Small intestine (tissue), 7 donors: ENCODE measurements around the gene PTBP2. TPM values are rescaled to one million over a fixed set of nuclear protein-coding genes. Genes with fewer than 3 reads are reported as not detected.

Experiments
- DNase-seq, 2 donors: peaks; one replicate each; pipeline versions ENCODE4 v3.0.0 to v3.0.0-alpha.2; 2013
- FAIRE-seq: peaks from 2 replicates; lab custom pipeline; 2012; peaks lifted over from hg19 to GRCh38; lab: Jason Lieb, UNC
- H3K27ac ChIP-seq, 3 donors: one replicate each; pipeline ENCODE4 v1.5.1; 2013; ENCODE audit warnings: low read length in 2 of 3, mild to moderate bottlenecking in 2 of 3, control low read depth in 1 of 3, inconsistent platforms in 1 of 3, low read depth in 1 of 3, moderate library complexity in 1 of 3
- H3K27me3 ChIP-seq, 3 donors: one replicate each; pipeline ENCODE4 v1.6.1; 2013; ENCODE audit warnings: low read length in 3 of 3, inconsistent platforms in 1 of 3; ENCODE audit not compliant: control insufficient read depth in 3 of 3, insufficient read depth in 3 of 3
- H3K36me3 ChIP-seq, 3 donors: one replicate each; pipeline ENCODE4 v1.6.1; 2013; ENCODE audit warnings: low read length in 3 of 3, inconsistent platforms in 1 of 3, low read depth in 1 of 3, mild to moderate bottlenecking in 1 of 3, moderate library complexity in 1 of 3; ENCODE audit not compliant: control insufficient read depth in 3 of 3, insufficient read depth in 2 of 3
- H3K4me1 ChIP-seq, 3 donors: one replicate each; pipeline ENCODE4 v1.6.1; 2013; ENCODE audit warnings: low read length in 2 of 3, inconsistent platforms in 1 of 3, low read depth in 1 of 3, mild to moderate bottlenecking in 1 of 3, moderate library complexity in 1 of 3; ENCODE audit not compliant: control insufficient read depth in 3 of 3, insufficient read depth in 2 of 3
- H3K4me3 ChIP-seq, 3 donors: one replicate each; pipeline ENCODE4 v1.5.1; 2013; ENCODE audit warnings: low read length in 3 of 3, control low read depth in 1 of 3, inconsistent platforms in 1 of 3, low read depth in 1 of 3, mild to moderate bottlenecking in 1 of 3, moderate library complexity in 1 of 3
- H3K9me3 ChIP-seq, 2 donors: one replicate each; pipeline ENCODE4 v1.6.1; 2013; ENCODE audit warnings: low read depth in 1 of 2, low read length in 1 of 2; ENCODE audit not compliant: control insufficient read depth in 2 of 2, insufficient read depth in 1 of 2
- WGBS, 3 donors: extraction: QIAGEN DNeasy Blood & Tissue Kit; methylation state at CpG; one replicate each; pipeline ENCODE4 v1.1.7; 2013; 5-methylcytosine and 5-hydroxymethylcytosine counted together
- polyA plus RNA-seq, 4 donors: library from polyadenylated mRNA; stranded (reverse) in 3 of 4; unstranded in 1 of 4; fragments of 200-250 nt in 3 of 4; fragments of 120-200 nt in 1 of 4; gene quantifications; one replicate each; pipeline versions ENCODE4 v1.2.1 to v1.2.3, GENCODE V29; 2013
- donor health status: healthy with polysubstance abuse.
- donor health status: control.
- donor health status: control.
- donor health status: Bipolar disorder and iron deficiency.
- donor health status: healthy.

Gene PTBP2
- polyA plus RNA-seq, 4 donors: 3.0 to 23.6 (median 6.0) TPM

DNA sequence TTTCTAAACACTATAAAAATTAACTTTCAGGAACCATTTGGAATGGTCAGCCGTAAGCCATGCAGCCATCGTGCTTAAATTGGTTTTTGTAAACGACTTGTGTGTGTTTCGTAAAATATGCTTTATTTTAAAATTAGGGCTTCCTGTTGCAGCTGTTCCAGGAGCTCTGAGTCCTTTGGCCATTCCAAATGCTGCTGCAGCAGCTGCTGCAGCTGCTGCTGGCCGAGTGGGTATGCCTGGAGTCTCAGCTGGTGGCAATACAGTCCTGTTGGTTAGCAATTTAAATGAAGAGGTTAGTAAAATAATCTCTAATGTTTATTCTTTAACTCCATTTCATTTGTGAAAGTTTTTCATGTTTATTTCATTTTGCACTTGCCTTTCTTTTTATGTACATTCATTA lies 83.1 kb downstream of the PTBP2 start:
- no peak overlapping the region for H3K4me3 ChIP-seq
- DNase-seq (no peak), FAIRE-seq (no peak)
- H3K4me1 ChIP-seq: no peaks in the 10 kb centered on the region
- 60 to 94% (median 84%) methylated on average over 5 of the region's 5 CpGs for WGBS, 3 donors
- no peak overlapping the region for H3K27ac ChIP-seq
- H3K9me3 ChIP-seq: no peaks in the 10 kb centered on the region
- peaks cover 2 to 10% (median 3%) of the 10 kb centered on the region in 3 donors for H3K36me3 ChIP-seq
- H3K27me3 ChIP-seq: no peaks in the 10 kb centered on the region

DNA sequence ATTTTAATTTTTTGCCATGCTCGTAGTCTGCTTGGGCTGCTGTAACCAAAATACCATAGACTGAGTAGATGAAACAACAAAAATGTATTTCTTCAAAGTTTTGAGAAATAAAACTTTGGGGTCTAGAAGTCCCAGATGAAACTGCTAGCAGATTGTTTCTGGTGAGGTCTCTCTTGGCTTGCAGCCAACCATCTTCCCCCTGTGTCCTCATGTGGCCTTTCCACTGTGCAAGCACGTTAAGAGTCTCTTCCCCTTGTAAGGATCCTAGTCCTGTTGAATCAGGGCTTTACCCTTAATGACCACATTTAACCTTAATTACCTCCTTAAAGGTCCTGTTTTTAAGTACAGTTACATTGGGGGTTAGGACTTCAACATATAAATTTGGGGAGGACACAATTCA lies 86.6 kb downstream of the PTBP2 start:
- WGBS, 3 donors: 52 to 70% (median 60%) methylated on average over 2 of the region's 2 CpGs
- H3K27ac ChIP-seq: no peak overlapping the region
- no peaks in the 10 kb centered on the region for H3K9me3 ChIP-seq
- no peak overlapping the region for H3K4me3 ChIP-seq
- FAIRE-seq: no peak
- peaks cover 2 to 9% (median 3%) of the 10 kb centered on the region in 3 donors for H3K36me3 ChIP-seq
- no peak for DNase-seq
- H3K27me3 ChIP-seq: no peaks in the 10 kb centered on the region
- H3K4me1 ChIP-seq: no peaks in the 10 kb centered on the region

DNA sequence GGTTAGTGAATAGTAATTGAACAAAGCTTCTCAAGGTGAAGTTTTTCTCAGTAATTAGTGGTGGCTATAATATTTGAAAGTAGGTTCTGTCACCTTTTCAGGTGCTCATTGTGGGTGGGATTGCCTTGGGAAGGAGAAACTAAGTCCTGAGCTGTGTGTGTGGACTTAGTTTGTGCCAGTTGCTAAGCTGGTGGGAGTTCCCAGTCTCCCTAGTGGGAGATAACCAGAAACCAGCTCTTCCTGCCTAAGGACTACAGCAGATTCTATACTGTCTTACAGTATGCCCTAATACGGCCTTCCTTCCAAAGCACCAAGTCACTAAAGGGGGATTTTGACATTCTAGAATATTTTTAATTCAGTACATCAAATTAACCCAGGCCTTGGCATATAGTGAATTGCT lies 94.3 kb downstream of the PTBP2 start:
- Histone ChIP-seq H3K9me3 (no peaks in the 10 kb centered on the region), H3K4me3 (no peak overlapping the region), H3K27me3 (no peaks in the 10 kb centered on the region), H3K36me3 (peaks cover 0 to 3% (median 2%) of the 10 kb centered on the region in 3 donors), H3K27ac (no peak overlapping the region), H3K4me1 (no peaks in the 10 kb centered on the region)
- no peak for DNase-seq
- 89 to 98% (median 97%) methylated on average over 1 of the region's 1 CpG for WGBS, 3 donors
- FAIRE-seq: no peak

DNA sequence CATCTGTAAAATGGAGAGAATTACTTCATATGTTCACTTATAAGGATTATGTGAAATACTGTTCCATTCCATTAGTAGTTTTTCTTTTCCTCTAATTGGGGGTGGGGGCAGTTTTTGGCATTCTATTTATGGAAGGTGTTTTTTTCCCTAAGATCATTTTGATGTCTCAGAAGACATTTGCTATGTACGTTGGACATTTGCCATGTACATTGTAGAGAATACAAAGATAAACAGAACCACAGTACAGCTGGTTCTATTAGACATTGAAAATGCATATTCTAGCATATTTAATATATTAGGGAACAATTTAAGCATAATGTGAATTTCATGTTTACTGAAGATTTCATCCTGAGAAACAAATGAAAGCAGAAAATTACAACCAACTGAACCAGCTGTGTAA lies 98.5 kb downstream of the PTBP2 start:
- H3K4me1 ChIP-seq: no peaks in the 10 kb centered on the region
- no peaks in the 10 kb centered on the region for H3K9me3 ChIP-seq
- H3K27ac ChIP-seq: no peak overlapping the region
- peaks cover 0 to 2% (median 0%) of the 10 kb centered on the region in 3 donors for H3K36me3 ChIP-seq
- WGBS, 3 donors: 62 to 73% (median 62%) methylated on average over 1 of the region's 1 CpG
- no peak for FAIRE-seq
- DNase-seq: no peak
- no peaks in the 10 kb centered on the region for H3K27me3 ChIP-seq
- no peak overlapping the region for H3K4me3 ChIP-seq

DNA sequence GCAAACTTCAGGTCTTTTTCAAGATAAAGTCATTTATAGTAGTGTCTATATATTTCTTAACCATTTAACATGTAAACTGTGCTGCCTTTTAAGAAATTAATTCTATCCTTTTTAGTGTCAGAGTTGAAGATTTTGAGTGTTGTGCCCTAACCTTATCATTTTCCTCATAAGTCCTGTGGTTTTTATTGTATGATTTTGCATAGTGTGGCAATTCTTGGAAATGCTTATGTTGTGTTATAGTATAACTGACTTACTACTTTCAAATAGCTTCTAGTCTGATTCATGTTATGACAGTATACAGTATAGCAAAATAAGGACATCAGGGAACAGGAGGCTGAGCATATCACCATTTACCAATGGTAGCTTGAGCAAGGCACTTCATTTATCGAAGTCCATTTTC lies 99.1 kb downstream of the PTBP2 start:
- FAIRE-seq: no peak
- H3K36me3 ChIP-seq: peaks cover 0 to 2% (median 0%) of the 10 kb centered on the region in 3 donors
- no peaks in the 10 kb centered on the region for H3K9me3 ChIP-seq
- H3K4me1 ChIP-seq: no peaks in the 10 kb centered on the region
- H3K27me3 ChIP-seq: no peaks in the 10 kb centered on the region
- H3K4me3 ChIP-seq: no peak overlapping the region
- H3K27ac ChIP-seq: no peak overlapping the region
- WGBS, 3 donors: 97 to 100% (median 99%) methylated on average over 1 of the region's 1 CpG
- DNase-seq: no peak

DNA sequence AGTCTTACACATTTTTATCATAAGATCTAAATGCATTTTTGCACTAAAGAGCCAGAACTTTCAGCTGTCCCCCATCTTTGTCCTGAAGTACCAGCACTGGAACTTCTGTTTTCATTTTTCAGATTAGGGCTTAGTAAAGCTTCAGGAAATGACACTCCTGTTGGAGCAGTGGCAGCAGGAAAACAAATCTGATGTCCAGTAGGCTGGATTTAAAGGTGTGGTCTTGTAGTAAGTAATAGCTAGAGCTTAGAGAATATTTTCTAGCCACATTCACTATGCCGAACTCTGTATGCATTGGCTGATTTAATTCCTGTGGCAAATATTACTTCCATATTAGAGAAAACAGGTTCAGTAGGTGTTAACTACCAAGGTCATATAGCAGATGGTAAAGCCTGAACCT lies 103.6 kb downstream of the PTBP2 start:
- 81 to 97% (median 94%) methylated on average over 1 of the region's 1 CpG for WGBS, 3 donors
- Histone ChIP-seq H3K9me3 (no peaks in the 10 kb centered on the region), H3K27ac (no peak overlapping the region), H3K4me3 (no peak overlapping the region), H3K27me3 (no peaks in the 10 kb centered on the region), H3K4me1 (no peaks in the 10 kb centered on the region), H3K36me3 (no peaks in the 10 kb centered on the region)
- DNase-seq (no peak), FAIRE-seq (no peak)

DNA sequence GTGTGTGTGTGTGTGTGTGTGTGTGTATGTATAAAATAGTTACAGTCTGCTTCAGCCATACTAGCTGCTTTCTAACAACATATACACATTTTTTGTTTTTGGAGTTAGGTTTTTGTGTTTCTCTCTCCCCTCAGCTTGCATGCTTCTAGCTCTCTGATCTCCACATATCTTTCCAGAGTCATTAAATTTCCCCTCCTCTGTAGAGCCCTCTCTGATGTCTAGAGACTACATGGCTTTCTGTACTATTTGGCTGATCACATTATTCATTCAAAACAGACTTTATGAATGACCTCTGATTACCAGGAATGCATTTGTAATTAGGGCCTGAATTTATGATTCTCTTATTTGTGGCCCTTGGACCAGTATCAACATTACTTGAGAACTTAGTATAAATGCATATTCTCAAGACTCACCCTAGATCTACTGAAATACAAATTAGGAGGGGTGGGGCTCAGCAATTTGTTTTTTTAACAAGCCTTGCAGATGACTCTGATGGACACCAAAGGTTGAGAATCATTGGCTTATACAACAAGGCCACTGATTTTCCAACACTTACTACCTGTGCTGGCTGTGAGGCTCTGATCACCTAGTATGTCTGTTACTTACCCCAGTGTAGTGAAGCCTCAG lies 104.5 kb downstream of the PTBP2 start:
- FAIRE-seq: no peak
- H3K4me1 ChIP-seq: no peaks in the 10 kb centered on the region
- H3K4me3 ChIP-seq: no peak overlapping the region
- H3K9me3 ChIP-seq: no peaks in the 10 kb centered on the region
- H3K27ac ChIP-seq: no peak overlapping the region
- H3K27me3 ChIP-seq: no peaks in the 10 kb centered on the region
- no peaks in the 10 kb centered on the region for H3K36me3 ChIP-seq
- DNase-seq: no peak

DNA sequence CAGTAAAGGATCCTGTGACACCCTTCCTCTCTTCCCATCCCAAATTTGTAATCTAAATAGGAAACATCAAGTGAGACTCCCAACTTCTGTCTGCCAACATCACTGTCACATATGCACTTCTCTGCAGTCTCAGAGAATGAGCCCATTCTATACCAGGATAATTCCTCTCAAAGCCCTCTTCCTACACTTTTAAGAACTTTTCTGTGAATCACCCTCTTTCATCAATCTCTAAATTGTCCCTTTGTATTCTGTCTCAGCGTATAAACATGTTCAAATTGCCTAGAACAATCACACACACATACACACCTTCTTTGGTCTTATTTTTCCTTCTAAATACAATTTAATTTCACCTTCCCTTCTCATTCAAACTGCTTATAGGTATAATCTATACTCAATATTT lies 111.8 kb downstream of the PTBP2 start:
- no peak for DNase-seq
- no peak for FAIRE-seq
- Histone ChIP-seq H3K36me3 (no peaks in the 10 kb centered on the region), H3K4me3 (no peak overlapping the region), H3K27me3 (no peaks in the 10 kb centered on the region), H3K9me3 (no peaks in the 10 kb centered on the region), H3K4me1 (no peaks in the 10 kb centered on the region), H3K27ac (no peak overlapping the region)
- WGBS, 3 donors: 94 to 97% (median 94%) methylated on average over 1 of the region's 1 CpG

DNA sequence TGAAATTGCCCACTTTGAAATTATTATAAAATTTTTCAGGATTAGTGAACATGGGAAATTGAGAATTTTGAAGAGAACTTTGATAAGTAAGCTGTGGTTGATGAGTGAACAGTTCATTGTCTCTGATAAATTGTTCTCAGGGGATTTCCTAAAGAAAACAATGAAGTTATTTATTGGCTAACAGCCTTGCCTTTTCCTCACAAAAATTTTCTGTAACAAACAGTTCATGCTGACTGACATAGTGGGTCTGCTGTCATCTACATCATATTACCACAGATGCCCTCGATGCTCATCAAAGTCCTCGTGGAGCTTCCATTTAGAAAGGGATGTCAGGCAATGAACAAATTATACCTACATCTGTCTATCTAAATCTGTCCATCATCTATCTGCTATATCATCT lies 113.4 kb downstream of the PTBP2 start:
- no peak overlapping the region for H3K4me3 ChIP-seq
- H3K27me3 ChIP-seq: no peaks in the 10 kb centered on the region
- DNase-seq (no peak), FAIRE-seq (no peak)
- H3K9me3 ChIP-seq: no peaks in the 10 kb centered on the region
- no peaks in the 10 kb centered on the region for H3K36me3 ChIP-seq
- H3K27ac ChIP-seq: no peak overlapping the region
- WGBS, 3 donors: 79 to 88% (median 82%) methylated on average over 2 of the region's 2 CpGs
- no peaks in the 10 kb centered on the region for H3K4me1 ChIP-seq
